GM20000 (cell line): ENCODE measurements around the gene IRX2.
A peak's percentile ranks its signal among the peaks of the same experiment; 100 is the strongest.

ENCODE experiments used
- DNase-seq: peaks from one replicate; pipeline ENCODE4 v3.0.0; 2012; ENCODE audit warnings: low spot score
- TF ChIP-seq, protein P1 (sequence below): IDR thresholded peaks from 2 replicates; pipeline ENCODE4 v1.5.1; 2012; ENCODE audit warnings: mild to moderate bottlenecking, control low read depth; ENCODE audit errors: extremely low read depth, missing control alignments

IRX2 gene

DNA sequence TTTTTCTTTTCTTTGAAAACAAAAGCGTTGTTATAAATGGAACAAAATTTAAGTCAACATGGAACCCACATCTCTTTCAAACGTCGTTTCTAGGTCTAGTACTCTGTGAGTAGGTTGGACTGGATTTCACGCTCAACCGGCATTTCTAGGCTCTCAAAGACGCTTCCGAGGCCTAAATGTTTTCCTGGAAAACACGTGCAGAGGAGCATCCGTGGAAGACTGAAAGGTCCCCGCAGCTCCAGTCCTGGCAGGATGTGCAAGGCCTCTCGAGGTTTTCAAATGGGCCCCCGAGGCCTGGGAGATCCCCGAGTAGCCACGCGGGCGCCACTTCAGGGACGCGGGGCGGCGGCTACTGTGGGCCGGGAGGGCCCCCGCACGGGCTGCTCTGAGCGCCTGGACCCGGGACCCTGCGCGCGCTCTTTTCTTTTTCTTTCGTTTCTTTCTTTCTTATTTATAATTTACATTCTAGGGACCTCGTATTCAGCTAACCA, 4.2 kb upstream of the IRX2 start:
- DNase-seq: peak; percentile 38
- TF ChIP-seq, protein P1, sequence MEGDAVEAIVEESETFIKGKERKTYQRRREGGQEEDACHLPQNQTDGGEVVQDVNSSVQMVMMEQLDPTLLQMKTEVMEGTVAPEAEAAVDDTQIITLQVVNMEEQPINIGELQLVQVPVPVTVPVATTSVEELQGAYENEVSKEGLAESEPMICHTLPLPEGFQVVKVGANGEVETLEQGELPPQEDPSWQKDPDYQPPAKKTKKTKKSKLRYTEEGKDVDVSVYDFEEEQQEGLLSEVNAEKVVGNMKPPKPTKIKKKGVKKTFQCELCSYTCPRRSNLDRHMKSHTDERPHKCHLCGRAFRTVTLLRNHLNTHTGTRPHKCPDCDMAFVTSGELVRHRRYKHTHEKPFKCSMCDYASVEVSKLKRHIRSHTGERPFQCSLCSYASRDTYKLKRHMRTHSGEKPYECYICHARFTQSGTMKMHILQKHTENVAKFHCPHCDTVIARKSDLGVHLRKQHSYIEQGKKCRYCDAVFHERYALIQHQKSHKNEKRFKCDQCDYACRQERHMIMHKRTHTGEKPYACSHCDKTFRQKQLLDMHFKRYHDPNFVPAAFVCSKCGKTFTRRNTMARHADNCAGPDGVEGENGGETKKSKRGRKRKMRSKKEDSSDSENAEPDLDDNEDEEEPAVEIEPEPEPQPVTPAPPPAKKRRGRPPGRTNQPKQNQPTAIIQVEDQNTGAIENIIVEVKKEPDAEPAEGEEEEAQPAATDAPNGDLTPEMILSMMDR: no peak

GRCh38 chr5:2755076-2755680, 3.7 kb upstream of the IRX2 start:
- no peak for DNase-seq
- TF ChIP-seq, protein P1: no peak

- no peak for DNase-seq
- TF ChIP-seq, protein P1: no peak
Measured at GRCh38 chr5:2754581-2755075, 3.2 kb upstream of the IRX2 start.

DNA sequence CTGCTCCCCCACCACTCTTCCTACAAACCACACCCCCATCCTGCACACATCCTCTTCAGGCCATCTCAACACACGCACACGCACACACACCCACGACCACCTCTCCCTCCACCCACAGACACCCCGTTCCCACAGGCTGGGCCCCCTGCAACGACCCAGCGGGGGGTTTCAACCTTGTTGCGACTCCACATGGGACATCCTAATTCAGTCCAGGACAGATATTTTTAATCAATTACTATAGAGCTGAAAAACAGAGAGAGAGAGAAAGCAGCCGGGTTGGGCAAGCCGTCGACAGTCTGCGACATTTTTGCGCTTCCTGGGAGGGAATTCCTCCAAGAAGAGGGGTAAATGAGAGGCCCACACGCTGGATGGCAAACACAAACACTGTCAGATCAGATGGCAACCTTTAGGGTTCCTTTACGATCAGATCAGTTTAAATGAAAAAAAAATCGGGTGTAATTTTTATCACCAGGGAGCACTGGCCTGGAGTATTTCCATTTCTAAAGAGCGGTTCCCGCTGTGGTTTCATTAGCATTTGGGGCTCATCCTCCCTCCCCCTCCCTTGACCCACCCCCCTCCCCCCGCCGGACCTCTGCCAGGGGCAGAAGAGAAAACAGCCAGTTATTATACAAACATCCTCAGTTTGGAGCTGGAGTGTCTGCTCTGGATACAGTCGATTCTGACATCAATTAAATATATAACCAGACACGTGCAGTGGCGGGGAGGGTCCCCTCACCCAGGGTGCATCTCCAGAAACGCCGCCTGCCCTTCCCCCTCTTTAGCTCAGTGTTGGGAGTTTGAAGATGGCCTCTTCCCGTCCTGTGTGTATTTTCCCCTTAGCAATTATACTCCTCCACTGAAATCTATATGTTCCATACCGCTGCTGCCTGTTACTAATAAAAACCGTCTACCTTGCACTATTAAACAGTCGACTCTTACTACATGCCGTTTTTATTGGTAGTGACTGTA, 2.3 kb upstream of the IRX2 start:
- DNase-seq: no peak
- TF ChIP-seq, protein P1: no peak

DNA sequence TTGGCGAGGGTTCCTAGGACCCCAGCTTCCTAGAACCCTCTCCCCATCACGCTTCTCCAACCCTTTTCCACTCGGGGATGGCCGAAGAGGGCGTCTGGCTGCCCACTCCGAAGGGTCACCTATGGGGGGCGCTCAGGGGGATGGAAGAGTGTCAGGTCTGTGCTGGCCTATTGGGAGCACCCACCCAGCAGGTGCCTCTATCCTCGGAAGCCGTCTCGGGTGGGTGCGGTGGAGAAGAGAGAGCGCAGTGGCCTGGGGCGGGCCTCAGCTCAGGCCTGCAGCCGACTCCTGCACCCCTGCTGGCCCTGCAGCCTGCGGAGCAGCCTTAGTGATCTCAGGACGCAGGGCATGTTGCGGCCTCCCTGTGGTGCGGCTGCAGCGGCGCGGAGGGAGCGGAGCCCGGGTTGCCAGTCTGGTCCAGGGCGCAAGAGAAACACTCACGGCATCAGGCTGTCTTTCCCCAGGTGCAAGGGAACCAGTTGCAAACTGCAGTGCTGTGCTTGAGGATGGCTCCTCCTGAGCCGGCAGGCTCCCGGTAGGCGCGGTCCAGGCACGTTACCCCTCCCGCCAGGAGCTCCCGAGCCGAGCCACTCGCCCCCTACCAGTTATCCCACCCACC, 1.5 kb upstream of the IRX2 start:
- DNase-seq: peak; percentile 32
- TF ChIP-seq, protein P1: no peak

GRCh38 chr5:2752059-2752820, 763 bp upstream of the IRX2 start:
- no peak for DNase-seq
- TF ChIP-seq, protein P1: no peak
